SK-N-SH treated with all-trans-retinoic acid at 6 μM for 48 hours (cell line): ENCODE data around the gene PUS7.

Experiments
- CREB5 ChIP-seq: fragments of 250-450 bp; sonication (Bioruptor Pico); IDR thresholded peaks from 2 replicates; pipeline ENCODE4 v1.5.1; 2020; ENCODE audit warnings: low read depth, mild to moderate bottlenecking, moderate library complexity
- PATZ1 ChIP-seq: fragments of 250-450 bp; sonication (Bioruptor Pico); IDR thresholded peaks from 2 replicates; pipeline ENCODE4 v1.8.0; 2020; ENCODE audit warnings: mild to moderate bottlenecking, moderate library complexity, borderline replicate concordance
- PPARA ChIP-seq: fragments of 250-450 bp; sonication (Bioruptor Pico); IDR thresholded peaks from 2 replicates; pipeline ENCODE4 v1.5.0; 2020; ENCODE audit warnings: mild to moderate bottlenecking, borderline replicate concordance
- SNAI2 ChIP-seq: fragments of 250-450 bp; sonication (Bioruptor Pico); IDR thresholded peaks from 2 replicates; pipeline ENCODE4 v1.5.0; 2020; ENCODE audit warnings: mild to moderate bottlenecking, moderate library complexity

GRCh38 chr7:105502173-105502572 lies 19.9 kb downstream of the PUS7 start:
- no peak for TF ChIP-seq SNAI2 (CRISPR knock-in tag)
- TF ChIP-seq PATZ1 = no peak
- no peak for TF ChIP-seq CREB5 (CRISPR knock-in tag)
- no peak for TF ChIP-seq PPARA (CRISPR knock-in tag)
